COLO668 (cell line): ENCODE data around the gene RRP8.

ENCODE experiments used
- DNase-seq: peaks from one replicate; lab custom pipeline; 2025; ENCODE audit not compliant: unreplicated experiment; lab: John Stamatoyannopoulos, UW

The RRP8 gene

GRCh38 chr11:6632116-6633073 is 29.0 kb upstream of the RRP8 start:
- DNase-seq: no peak

DNA sequence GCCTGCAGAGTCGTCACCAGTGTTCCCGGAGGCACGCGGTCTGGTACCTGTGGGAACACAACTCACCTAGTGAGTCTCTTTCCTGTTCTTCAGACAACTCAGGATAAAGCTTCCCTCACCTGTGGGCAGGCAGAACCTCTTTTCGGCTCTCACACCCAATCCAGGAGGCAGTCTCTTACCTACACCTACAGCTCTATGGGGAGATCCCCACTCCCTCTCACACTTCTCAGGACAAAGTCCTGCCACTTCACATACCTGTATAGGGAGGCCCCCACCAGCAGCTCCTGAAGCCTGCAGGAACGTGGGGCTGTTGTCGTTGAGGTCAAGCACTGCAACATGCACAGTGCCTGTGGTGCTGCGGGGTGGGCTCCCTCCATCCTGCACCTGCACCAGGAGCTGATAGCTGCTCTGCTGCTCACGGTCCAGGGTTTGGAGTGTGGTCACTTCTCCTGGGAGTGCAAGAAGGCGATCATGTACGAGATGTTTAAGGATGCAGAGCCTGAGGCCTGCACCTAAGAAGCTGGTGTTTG is 28.0 kb upstream of the RRP8 start:
- DNase-seq: no peak

- no peak for DNase-seq
These were observed 27.3 kb upstream of the RRP8 start for GRCh38 chr11:6630632-6631291.

DNA sequence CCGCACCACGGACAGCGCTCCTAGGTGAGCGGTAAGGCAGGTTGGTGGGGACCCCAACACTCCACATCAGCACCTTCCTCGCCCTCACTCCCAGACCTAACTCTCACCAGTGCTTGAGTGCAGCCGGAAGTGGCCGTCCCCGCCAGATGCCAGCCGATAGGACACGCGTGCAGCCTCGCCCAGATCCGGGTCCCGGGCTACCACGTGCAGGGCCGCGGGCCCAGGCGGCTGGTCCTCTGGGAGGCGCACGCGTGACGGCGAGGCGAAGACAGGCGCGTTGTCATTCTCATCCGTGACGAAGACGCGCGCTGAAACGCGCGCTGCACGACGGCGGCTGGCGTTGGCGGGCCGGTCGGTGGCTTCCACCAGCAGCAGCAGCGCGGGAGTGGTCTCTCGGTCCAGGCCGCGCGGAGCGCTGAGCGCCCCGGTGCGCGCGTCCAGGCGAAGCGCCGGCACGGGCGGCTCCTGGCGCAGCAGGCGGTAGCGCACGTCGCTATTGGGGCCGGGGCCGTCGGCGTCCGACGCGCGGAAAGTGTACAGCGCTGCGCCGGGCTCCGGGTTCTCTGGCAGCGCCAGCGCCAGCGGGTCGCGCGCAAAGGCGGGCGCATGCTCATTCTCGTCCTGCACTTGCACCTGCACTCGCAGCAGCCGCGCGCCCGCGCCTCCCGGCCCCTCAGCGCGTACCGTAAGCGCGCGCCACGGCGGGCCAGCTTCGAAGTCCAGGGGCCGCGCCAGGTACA is 26.6 kb upstream of the RRP8 start:
- peak; percentile 87 for DNase-seq

GRCh38 chr11:6629573-6629891 is 26.1 kb upstream of the RRP8 start:
- no peak for DNase-seq

DNA sequence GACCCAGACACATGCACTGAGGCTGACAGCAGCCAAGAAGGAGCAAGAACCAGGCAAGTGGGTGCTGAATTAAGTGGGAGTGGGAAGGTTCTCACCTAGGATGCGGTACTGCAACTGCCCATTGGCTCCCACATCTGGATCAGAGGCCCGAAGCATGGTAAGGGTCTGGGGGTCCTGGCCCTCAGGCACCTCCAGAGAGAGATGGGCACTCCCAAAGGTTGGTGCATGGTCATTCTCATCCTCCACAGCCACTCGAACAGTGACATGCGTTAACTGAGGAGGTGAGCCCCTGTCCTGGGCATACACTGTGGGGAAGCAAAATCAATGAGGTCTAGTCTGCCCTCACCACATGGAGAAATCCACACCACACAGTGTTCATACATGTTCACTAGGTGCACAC is 25.1 kb upstream of the RRP8 start:
- DNase-seq: no peak

GRCh38 chr11:6627762-6628241 is 24.4 kb upstream of the RRP8 start:
- no peak for DNase-seq

GRCh38 chr11:6626971-6627761 is 23.8 kb upstream of the RRP8 start:
- DNase-seq: no peak

DNA sequence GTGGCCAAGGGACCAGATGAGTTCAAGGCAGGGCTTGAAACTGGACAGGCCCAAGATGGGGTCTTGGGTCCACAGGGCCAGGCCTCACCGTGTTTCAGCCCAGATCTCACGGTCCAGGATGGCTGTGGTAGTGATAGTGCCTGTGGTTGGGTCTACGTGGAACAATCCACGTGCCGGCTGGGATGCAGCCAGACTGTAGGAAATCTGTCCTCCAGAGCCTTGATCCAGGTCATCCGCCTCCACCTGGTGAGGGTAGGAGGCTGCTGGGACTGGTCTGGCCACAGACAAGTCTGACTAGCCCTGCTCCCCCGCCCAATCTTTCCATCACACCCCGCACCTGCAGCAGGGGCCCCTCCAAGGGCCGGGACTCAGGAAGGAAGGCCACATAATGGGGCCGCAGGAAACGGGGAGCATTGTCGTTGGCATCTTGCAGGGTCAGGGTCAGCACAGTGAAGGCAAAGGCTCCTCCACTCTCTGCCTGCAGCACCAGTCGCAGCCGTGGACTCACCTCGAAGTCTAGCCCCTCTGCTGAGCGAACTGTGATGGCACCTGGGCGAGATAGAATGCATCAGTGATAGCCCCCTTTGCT is 22.5 kb upstream of the RRP8 start:
- DNase-seq: no peak

GRCh38 chr11:6625156-6625831 is 21.9 kb upstream of the RRP8 start:
- peak; percentile 30 for DNase-seq

DNA sequence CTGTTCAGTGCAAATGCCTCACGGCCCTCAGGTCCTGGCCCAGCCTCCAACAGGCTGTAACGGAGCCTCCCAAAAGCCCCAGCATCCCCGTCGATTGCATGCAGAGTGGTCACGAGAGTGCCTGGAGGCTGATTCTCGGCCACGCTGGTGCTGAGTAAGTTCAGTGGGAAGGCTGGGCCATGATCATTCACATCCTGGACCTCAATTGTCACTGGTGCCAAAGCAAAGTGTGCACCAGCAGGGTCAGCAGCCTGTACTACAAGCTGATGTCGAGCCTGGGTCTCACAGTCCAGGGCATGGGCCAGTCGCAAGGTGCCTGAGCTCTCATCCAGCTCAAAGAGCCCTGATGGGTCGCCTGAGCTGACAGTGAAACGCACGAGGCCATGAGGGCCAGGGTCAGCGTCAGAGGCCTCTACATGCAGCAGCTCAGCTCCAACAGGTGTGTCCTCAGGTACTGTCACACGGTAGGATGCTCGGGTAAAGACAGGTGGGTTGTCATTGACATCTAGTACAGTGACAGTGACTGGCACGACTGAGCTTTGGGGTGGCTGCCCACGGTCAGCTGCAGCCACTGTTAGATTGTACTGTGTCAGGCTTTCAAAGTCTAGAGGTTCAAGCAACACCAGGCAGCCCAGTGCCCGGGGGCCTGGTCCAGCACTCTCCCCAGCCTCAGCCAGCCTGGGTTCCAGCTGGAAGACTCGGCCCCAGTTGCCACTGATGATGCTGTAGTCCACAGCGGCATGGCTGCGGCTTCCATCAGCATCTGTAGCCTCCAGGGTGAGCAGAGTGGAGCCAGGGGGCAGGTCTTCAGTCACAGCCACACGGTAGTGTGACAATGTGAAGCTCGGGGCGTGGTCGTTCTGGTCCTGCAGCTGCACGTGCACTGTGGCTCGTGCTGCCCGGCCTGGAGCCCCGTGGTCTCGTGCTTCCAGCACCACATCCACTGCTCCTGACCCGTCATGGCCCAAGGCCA is 20.3 kb upstream of the RRP8 start:
- DNase-seq: no peak

DNA sequence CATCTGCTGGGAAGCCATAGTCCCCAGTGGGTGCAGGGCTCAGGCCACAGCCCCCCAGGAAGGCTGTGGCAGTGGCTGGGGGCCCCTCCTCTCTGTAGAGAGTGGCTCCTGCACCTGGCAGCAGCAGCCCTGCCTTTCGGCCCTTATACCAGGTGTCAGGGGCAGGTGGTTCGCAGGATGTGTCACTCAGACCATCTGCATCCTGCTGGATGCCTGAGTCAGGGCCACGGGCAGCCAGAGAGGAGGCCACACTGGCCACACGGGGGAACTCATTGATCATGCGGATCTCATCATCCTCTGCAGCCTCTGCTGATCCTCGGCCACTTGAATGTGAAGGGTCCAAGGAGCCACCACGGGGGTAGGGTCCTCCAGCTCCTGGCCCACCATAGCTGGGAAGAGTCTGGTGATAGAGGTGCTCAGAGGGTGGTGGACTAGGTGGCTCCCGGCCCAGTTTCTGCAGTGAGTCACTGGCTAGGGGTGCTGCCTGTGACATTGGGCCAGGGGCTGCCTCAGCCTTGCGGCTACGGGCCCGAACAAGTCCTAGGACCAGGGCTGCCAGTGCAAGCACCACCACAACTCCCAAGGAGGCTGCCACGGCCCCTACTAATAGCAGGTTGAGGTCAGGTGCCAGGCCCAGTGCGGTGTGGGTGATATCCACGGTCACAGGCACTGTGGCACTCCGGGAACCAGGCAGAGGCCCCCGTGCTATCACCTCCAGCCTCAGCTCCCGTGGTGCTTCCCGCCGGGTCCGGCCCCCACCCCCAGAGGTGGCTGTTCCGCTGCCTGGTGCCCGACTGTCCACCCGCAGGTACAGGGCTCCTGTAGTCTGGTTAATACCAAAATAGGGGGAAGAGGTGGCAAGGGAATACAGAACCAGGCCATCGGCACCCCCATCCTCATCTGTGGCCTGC is 19.1 kb upstream of the RRP8 start:
- peak; percentile 84 for DNase-seq

GRCh38 chr11:6621711-6622211 is 18.3 kb upstream of the RRP8 start:
- no peak for DNase-seq

DNA sequence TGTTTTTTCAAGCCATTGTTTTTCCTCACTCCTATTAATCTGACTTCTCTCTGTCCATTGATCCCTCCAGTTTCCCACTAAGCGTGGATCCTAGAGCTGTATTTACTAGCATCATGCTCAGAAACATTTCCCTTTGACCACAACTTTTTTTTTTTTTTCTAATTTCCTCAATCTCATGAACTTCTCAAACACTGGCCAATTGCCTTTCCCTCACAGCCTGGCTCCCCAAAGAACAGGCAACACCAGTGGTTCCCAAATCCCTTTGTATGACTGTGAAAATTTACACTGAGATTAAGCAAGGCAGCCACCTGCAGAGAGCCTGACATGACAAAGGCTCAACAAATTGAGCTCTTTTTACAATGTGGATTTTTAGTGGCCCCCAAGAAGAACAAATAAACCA is 17.2 kb upstream of the RRP8 start:
- no peak for DNase-seq

DNA sequence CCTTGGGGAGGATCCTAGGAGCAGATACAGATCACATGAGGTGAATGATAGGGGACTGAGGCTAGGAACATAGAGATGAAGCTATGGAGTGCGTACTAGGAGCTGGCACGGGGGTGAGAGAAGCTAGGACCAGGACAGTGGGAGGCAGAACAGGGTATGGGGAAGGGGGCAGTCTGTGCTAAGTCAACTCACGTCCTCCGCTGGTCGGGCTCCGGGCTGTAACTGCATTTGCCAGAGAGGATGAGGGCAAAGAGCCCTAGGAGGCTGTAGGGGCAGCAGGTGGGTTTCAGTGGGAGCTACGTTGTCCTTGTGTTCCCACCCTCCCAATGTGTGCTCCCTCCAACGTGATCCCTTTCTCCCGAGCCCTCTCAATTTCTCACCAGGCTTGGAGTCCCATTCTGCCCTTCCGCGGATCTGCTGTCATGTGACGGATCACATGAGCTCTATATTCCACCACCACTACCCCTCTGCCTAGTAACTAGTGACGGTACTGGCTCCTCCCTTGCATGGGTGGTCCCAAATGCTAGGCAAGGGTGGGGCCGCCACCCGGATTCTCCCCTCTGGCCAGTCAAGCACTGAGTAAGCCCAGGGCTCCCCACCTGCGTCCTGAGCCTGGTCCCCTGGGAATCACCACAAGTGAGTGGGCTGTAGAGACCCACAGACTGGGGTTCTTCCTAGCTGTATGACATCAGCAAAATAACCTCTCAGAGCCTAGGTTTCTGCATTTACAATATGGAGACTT is 15.8 kb upstream of the RRP8 start, which contains the start of gene TPP1:
TPP1 (minus strand) TSS at position 419 of the 742 bp plus-strand sequence; CDS start at position 397, 22 bp downstream.
- DNase-seq: peak; percentile 82
